Type B pancreatic cell (in vitro differentiated cells): Measurements from ENCODE around the gene CCN5. TPM values are rescaled to one million over a fixed set of nuclear protein-coding genes. Genes with fewer than 3 reads are reported as not detected.

Experiments
- DNase-seq: peaks from one replicate; pipeline ENCODE4 v3.0.0; 2021; ENCODE audit warnings: mixed read lengths; ENCODE audit not compliant: unreplicated experiment; ENCODE audit errors: extremely low spot score
- H3K27ac Mint-ChIP-seq: 2 replicates; pipeline ENCODE4 v1.8.0; 2021; ENCODE audit warnings: mild to moderate bottlenecking, mixed read lengths
- H3K27me3 Mint-ChIP-seq: 2 replicates; pipeline ENCODE4 v1.8.0; 2021; ENCODE audit warnings: mixed read lengths
- H3K36me3 Mint-ChIP-seq: 2 replicates; pipeline ENCODE4 v1.8.0; 2021; ENCODE audit warnings: mixed read lengths
- H3K4me1 Mint-ChIP-seq: one replicate; pipeline ENCODE4 v1.8.0; 2021; ENCODE audit warnings: mixed read lengths; ENCODE audit not compliant: unreplicated experiment
- H3K4me3 Mint-ChIP-seq: 2 replicates; pipeline ENCODE4 v1.8.0; 2021; ENCODE audit warnings: mild to moderate bottlenecking, mixed read lengths
- H3K9me3 Mint-ChIP-seq: 2 replicates; pipeline ENCODE4 v1.8.0; 2021; ENCODE audit warnings: mixed read lengths
- total RNA-seq: library from RNA; stranded (reverse); gene quantifications from 2 replicates; pipeline ENCODE4 v1.2.1, GENCODE V29; 2021; ENCODE audit warnings: low replicate concordance
- TF ChIP-seq, protein P1 (sequence below): fragments of 200-600 bp; sonication (generic); conservative IDR thresholded peaks from 2 replicates; pipeline ENCODE4 v1.5.0; 2021; ENCODE audit warnings: antibody characterized with exemption, mild to moderate bottlenecking

CCN5 gene
- total RNA-seq, 1 donor from 2014 or later, result not detected

GRCh38 chr20:44703183-44703925 is 11.8 kb upstream of the CCN5 start:
- H3K27me3 Mint-ChIP-seq, result no peaks in the 10 kb centered on the region
- DNase-seq, result no peak
- H3K27ac Mint-ChIP-seq, result no peak overlapping the region
- no peaks in the 10 kb centered on the region for H3K9me3 Mint-ChIP-seq
- TF ChIP-seq, protein P1, sequence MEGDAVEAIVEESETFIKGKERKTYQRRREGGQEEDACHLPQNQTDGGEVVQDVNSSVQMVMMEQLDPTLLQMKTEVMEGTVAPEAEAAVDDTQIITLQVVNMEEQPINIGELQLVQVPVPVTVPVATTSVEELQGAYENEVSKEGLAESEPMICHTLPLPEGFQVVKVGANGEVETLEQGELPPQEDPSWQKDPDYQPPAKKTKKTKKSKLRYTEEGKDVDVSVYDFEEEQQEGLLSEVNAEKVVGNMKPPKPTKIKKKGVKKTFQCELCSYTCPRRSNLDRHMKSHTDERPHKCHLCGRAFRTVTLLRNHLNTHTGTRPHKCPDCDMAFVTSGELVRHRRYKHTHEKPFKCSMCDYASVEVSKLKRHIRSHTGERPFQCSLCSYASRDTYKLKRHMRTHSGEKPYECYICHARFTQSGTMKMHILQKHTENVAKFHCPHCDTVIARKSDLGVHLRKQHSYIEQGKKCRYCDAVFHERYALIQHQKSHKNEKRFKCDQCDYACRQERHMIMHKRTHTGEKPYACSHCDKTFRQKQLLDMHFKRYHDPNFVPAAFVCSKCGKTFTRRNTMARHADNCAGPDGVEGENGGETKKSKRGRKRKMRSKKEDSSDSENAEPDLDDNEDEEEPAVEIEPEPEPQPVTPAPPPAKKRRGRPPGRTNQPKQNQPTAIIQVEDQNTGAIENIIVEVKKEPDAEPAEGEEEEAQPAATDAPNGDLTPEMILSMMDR, result no peak
- no peaks in the 10 kb centered on the region for H3K36me3 Mint-ChIP-seq
- no peak overlapping the region for H3K4me3 Mint-ChIP-seq
- peaks cover 18% of the 10 kb centered on the region for H3K4me1 Mint-ChIP-seq

DNA sequence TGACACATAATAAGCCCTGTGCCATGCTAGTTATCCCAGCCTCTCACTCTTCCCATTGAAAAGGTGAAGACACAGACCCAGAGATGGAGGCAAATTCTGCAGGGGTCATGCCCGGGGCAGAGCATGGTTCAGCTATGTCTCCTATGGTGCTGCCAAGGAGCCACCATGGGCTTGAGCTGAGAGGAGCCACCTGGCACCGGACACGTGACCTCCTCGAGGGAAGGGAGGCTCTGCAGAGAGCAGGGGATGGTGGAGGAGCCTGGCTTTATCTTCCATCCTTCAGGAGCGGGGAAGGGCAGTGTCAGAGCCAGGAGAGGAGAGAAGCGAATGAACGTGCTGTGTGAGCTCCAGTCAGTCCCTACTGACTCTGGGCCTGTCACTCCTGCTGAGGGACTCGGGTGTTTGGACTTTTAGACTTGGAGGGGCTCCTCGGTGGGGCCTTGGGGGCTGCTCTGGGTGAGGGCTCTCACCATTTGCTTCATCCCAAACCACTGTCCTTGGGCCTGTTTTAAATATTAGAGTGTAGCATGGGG is 11.1 kb upstream of the CCN5 start:
- no peak overlapping the region for H3K4me3 Mint-ChIP-seq
- no peaks in the 10 kb centered on the region for H3K27me3 Mint-ChIP-seq
- no peaks in the 10 kb centered on the region for H3K36me3 Mint-ChIP-seq
- peaks cover 18% of the 10 kb centered on the region for H3K4me1 Mint-ChIP-seq
- no peak for DNase-seq
- H3K9me3 Mint-ChIP-seq, result no peaks in the 10 kb centered on the region
- TF ChIP-seq, protein P1, result no peak
- H3K27ac Mint-ChIP-seq, result no peak overlapping the region

DNA sequence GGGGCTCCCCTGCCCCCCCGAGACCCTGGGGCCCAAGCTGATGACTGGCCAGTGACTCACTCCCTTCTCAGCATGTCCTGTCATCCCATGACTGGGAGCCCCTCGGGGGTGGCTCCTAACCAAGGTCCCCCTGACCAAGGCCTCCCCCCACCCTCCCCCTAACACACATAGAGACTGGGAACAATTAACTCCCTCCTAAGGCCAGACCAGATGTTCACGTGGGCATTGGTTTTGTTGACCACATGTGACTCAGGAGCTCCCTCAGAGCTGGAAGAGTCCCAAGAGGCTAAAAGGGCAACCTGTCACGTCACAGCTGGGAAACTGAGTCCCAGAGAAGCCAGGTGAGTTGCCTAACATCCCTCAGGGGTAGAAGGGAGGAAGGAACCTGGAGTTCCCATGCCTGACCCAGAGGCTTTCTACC is 10.6 kb upstream of the CCN5 start:
- Mint-ChIP-seq H3K9me3 (no peaks in the 10 kb centered on the region), H3K4me1 (peaks cover 18% of the 10 kb centered on the region), H3K27me3 (no peaks in the 10 kb centered on the region), H3K27ac (no peak overlapping the region), H3K36me3 (no peaks in the 10 kb centered on the region), H3K4me3 (no peak overlapping the region)
- no peak for DNase-seq
- TF ChIP-seq, protein P1, result no peak

- TF ChIP-seq, protein P1, result no peak
- H3K36me3 Mint-ChIP-seq, result no peaks in the 10 kb centered on the region
- no peak overlapping the region for H3K4me3 Mint-ChIP-seq
- H3K27ac Mint-ChIP-seq, result no peak overlapping the region
- H3K27me3 Mint-ChIP-seq, result no peaks in the 10 kb centered on the region
- peaks cover 18% of the 10 kb centered on the region for H3K4me1 Mint-ChIP-seq
- no peak for DNase-seq
- no peaks in the 10 kb centered on the region for H3K9me3 Mint-ChIP-seq
Observed at GRCh38 chr20:44705364-44706094, 9.6 kb upstream of the CCN5 start.

- no peaks in the 10 kb centered on the region for H3K9me3 Mint-ChIP-seq
- no peak overlapping the region for H3K27ac Mint-ChIP-seq
- H3K36me3 Mint-ChIP-seq, result no peaks in the 10 kb centered on the region
- TF ChIP-seq, protein P1, result no peak
- H3K4me1 Mint-ChIP-seq, result peaks cover 13% of the 10 kb centered on the region
- no peaks in the 10 kb centered on the region for H3K27me3 Mint-ChIP-seq
- no peak overlapping the region for H3K4me3 Mint-ChIP-seq
- no peak for DNase-seq
Observed at GRCh38 chr20:44706301-44707017, 8.7 kb upstream of the CCN5 start.
